Measurements from ENCODE around the gene SEPTIN12.

- TF ChIP-seq GATA2 (IDR thresholded peaks at IDR 0.05; ENCODE audit: low read depth, low read length) (no peak), GATA3 (IDR thresholded peaks at IDR 0.05; ENCODE audit: low read depth, low read length) (no peak)
These were observed 45.4 kb upstream of the SEPTIN12 start for GRCh38 chr16:4833584-4833983.
